HG02623 (cell line): ENCODE data around the gene TPCN2.
"Not testable (repeated sequence)": the region's sequence is repeated elsewhere in the genome, so short reads cannot be mapped to it uniquely, and the experiment has no call there.

ENCODE experiments used
- ATAC-seq: cut with Tn5 transposase; IDR thresholded peaks from one replicate; pipeline ENCODE4 v1.9.1; 2021; ENCODE audit warnings: moderate library complexity; ENCODE audit not compliant: unreplicated experiment

Gene TPCN2

DNA sequence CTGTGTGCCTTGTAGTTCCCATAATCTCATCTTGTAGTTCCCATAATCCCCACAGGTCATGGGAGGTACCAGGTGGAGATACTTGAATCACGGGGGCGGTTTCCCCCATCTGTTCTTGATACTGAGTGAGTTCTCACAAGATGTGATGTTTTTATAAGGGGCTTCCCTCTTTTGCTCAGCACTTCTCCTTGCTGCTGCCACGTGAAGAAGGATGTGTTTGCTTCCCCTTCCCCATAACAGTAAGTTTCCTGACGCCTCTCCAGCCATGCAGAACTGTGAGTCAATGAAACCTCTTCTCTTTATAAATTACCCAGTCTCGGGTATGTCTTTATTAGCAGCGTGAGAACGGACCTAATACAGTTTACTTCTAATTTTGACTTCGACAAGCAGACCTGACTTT, 93.0 kb downstream of the TPCN2 start:
- no peak for ATAC-seq

- ATAC-seq, result no peak
Observed at GRCh38 chr11:69142895-69143294, 94.2 kb downstream of the TPCN2 start.

- ATAC-seq, result no peak
Observed at GRCh38 chr11:69144316-69145049, 95.8 kb downstream of the TPCN2 start.

DNA sequence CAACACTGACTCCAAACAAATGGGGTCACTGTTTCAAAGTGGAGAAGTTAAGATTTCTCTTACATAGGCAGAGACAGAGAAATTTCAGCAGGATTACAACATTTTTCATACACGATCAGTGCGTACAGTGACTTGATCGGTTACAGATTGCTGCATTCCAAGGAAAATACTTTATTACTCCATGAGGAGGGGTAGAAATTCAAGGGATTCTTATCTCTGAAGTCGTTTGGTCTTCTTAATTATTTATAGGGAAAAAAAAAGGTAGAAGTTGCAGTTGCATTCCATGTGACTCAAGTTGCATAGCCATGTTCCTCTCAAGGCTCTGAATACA, 96.3 kb downstream of the TPCN2 start:
- ATAC-seq, result no peak

- ATAC-seq, result no peak
Observed at GRCh38 chr11:69148377-69148762, 99.6 kb downstream of the TPCN2 start.

- ATAC-seq, result no peak
Observed at GRCh38 chr11:69148806-69149205, 100.1 kb downstream of the TPCN2 start.

DNA sequence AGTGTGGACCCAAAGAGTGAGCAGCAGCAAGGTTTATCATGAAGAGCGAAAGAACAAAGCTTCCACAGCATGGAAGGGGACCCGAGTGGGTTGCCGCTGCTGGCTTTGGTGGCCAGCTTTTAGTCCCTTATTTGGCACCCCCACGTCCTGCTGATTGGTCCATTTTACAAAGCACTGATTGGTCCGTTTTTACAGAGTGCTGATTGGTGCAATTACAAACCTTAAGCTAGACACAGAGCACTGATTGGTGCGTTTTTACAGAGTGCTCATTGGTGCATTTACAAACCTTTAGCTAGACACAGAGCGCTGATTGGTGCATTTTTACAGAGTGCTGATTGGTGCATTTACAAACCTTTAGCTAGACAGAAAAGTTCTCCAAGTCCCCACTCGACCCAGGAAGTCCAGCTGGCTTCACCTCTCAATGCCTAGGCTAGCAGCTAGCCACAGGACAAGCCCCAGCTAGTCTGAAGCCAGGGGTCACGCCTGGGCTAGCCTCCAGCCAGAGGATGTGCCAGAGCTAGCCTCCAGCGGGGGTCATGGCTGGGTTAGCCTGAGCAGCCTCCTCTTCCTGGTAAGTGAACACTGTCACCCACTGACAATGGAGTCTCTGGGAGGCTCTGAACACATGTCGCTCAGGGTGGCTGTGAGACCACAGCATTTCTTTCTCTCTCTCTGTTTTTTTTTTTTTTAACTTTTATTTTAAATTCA, 100.8 kb downstream of the TPCN2 start:
- not testable (repeated sequence) for ATAC-seq

GRCh38 chr11:69150175-69150574, 101.4 kb downstream of the TPCN2 start:
- ATAC-seq, result no peak

GRCh38 chr11:69151836-69152235, 103.1 kb downstream of the TPCN2 start:
- ATAC-seq, result no peak

- no peak for ATAC-seq
Observed at GRCh38 chr11:69152733-69153421, 104.1 kb downstream of the TPCN2 start.

GRCh38 chr11:69153661-69154060, 104.9 kb downstream of the TPCN2 start:
- no peak for ATAC-seq

DNA sequence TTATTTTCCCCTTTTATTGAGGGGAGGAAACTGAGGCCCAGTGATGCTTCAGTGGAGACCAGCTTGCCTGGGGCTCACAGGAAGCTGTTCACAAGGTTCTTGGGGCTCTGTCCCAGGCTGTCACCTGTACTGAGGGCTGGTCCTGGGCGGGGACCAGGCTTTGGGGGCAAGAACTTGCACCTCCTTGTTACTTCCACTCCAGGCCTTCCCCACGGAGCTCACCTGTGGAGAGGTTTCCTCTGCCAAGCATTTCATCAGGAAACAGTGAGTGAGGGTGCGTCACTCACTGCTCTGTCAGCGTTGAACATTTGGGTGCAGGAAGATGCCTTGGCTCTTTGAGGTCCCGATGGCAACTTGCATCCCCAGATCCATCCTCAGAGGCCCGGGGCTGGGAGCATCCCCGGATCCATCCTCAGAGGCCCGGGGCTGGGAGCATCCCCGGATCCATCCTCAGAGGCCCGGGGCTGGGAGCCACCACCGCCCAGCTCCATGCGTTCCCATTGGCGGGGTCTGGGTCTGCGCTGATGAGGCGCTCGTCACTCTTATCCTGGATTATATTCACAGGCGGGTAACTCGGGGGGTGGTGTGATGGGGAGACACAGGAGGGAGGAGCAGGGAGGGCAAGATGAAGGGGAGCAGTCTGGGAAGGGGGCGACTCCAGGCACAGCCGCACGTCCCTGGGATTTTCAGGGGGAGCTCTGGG, 105.6 kb downstream of the TPCN2 start:
- no peak for ATAC-seq

- no peak for ATAC-seq
Observed at GRCh38 chr11:69154938-69155301, 106.2 kb downstream of the TPCN2 start.

- ATAC-seq, result no peak
Observed at GRCh38 chr11:69155302-69156234, 106.8 kb downstream of the TPCN2 start, which contains the start of gene SMIM38. TSS of gene SMIM38 (plus strand) at chr11:69155935. CDS start at chr11:69157847, 1,912 bp downstream.

- no peak for ATAC-seq
Observed at GRCh38 chr11:69156235-69156639, 107.5 kb downstream of the TPCN2 start.

- no peak for ATAC-seq
Observed at GRCh38 chr11:69156673-69157155, 108.0 kb downstream of the TPCN2 start.

DNA sequence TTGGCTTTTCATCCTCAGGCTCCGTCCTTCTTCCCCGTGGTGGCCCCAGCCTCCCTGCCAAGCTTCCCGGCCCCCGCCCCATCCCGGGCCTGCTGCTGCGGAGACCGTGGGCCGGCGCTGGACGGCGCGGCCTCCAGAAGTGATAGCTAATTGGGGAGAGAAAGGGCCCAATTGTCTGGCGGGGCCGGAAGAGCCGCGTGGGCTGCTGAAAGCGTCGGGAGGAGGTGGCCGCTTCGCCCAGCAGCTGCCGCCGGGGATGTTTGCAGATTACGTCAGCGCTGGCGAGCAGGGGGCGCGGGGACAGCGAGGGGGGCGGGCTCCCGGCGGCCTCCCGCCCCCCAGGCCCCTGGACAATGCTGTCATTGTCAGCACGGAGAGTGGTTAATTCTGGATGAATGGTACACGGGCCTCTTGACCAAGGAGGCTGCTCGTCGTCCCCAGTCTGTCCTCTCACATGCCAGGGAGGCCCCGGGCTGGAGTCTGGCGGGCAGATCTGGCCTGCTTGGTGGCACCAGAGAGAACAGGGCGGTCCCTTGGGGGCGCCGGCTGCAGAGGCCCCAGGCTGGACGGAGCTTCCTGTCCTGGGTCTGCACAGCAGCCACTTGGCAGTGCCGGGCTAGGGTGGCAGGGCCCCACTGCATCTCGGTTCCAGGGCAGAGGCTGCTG, 108.6 kb downstream of the TPCN2 start:
- no peak for ATAC-seq

DNA sequence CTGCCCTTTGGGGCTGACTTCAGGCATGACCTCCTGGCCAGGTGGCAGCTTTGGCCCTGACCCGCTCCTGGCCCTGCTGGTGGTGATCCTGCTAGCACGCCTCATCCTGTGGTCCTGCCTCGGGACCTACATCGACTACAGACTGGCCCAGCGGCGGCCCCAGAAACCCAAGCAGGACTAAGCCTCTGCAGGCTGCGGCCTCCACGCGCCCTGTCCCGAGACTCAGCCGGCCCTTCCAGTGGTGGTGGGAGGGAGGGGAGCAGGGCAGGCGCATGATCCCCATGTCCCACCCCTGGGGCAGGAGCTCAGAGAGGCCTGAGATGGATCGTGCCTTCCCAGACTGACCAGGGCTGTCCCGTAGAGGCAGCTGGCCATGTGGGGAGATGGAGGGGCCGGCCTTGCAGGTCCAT, 109.1 kb downstream of the TPCN2 start:
- no peak for ATAC-seq

- ATAC-seq, result no peak
Observed at GRCh38 chr11:69158301-69159149, 109.8 kb downstream of the TPCN2 start.
